CD4-positive, alpha-beta T cell treated with Interferon gamma for 1 hour (primary cell): Measurements from ENCODE around the gene PLIN4.

Experiments used
- DNase-seq: peaks from one replicate; pipeline ENCODE4 v3.0.0-alpha.2; 2020

The PLIN4 gene, protein sequence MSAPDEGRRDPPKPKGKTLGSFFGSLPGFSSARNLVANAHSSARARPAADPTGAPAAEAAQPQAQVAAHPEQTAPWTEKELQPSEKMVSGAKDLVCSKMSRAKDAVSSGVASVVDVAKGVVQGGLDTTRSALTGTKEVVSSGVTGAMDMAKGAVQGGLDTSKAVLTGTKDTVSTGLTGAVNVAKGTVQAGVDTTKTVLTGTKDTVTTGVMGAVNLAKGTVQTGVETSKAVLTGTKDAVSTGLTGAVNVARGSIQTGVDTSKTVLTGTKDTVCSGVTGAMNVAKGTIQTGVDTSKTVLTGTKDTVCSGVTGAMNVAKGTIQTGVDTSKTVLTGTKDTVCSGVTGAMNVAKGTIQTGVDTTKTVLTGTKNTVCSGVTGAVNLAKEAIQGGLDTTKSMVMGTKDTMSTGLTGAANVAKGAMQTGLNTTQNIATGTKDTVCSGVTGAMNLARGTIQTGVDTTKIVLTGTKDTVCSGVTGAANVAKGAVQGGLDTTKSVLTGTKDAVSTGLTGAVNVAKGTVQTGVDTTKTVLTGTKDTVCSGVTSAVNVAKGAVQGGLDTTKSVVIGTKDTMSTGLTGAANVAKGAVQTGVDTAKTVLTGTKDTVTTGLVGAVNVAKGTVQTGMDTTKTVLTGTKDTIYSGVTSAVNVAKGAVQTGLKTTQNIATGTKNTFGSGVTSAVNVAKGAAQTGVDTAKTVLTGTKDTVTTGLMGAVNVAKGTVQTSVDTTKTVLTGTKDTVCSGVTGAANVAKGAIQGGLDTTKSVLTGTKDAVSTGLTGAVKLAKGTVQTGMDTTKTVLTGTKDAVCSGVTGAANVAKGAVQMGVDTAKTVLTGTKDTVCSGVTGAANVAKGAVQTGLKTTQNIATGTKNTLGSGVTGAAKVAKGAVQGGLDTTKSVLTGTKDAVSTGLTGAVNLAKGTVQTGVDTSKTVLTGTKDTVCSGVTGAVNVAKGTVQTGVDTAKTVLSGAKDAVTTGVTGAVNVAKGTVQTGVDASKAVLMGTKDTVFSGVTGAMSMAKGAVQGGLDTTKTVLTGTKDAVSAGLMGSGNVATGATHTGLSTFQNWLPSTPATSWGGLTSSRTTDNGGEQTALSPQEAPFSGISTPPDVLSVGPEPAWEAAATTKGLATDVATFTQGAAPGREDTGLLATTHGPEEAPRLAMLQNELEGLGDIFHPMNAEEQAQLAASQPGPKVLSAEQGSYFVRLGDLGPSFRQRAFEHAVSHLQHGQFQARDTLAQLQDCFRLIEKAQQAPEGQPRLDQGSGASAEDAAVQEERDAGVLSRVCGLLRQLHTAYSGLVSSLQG (N-terminal part only)

DNA sequence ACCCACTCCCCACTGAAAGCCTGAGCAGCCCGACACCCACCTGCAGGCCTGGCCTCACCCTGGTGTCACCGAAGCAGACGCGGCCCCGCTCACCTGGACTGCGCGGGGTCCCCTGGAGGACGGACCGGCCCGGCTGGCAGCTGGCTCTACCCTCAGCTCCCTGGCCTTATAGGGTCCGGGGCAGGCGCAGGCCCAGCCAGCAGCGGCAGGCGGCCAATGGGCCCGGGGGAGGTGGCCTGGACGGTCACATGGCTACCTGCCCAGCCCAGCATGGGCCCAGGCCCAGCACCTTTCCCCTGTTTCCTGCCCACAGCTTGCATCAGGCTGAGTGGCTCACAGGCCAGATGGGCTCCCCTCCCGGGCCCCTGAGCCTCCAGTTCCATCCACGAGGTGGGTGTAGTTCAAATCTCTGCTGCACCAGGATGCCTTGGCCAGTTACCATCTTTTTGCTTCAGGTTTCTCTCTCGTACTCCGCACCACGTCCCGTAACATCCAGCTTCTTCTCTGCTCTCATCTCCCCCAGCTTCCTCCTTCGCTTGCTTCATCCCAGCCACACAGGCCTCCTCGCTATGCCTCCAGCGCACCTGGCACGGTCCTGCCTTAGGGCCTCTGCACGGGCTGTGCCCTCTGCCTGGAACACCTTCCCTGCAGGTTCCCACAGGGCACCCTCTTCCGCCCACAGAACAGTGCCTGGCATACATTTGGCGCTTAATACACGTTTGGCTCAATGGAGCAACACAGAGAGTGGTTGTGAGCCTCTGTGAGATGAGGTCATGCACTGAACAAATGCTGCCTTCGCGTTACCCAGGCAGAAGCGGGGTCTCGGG, at the start of gene PLIN4:
Gene PLIN4, minus strand, starts transcription at position 142 of the 827 bp plus-strand sequence. CDS start 214 bp downstream, outside the sequence.
- no peak for DNase-seq

DNA sequence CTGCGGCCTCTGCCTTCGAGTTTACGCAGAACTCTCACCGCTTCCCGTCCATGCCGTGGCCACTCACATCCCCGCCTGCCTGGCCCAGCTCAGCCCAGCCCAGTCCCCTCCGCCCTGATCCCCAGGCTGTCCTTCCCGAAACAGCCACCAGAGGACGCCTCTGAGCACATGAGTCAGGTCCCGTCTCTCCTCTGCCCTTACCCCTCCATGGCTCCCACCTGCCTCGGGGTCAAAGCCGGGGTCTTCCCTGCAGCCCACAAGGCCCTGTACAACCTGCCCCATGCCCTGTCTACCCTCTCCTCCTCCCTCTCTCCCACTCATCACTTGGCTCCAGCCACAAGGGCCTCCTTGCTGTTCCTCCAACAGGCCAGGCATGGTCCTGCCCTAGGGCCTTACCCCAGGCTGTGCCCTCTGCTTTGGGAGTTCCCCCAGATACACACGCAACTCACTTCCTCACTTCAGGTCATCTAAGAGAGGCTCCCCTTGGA, 49.3 kb upstream of the PLIN4 start:
- DNase-seq, result peak; percentile 63

DNA sequence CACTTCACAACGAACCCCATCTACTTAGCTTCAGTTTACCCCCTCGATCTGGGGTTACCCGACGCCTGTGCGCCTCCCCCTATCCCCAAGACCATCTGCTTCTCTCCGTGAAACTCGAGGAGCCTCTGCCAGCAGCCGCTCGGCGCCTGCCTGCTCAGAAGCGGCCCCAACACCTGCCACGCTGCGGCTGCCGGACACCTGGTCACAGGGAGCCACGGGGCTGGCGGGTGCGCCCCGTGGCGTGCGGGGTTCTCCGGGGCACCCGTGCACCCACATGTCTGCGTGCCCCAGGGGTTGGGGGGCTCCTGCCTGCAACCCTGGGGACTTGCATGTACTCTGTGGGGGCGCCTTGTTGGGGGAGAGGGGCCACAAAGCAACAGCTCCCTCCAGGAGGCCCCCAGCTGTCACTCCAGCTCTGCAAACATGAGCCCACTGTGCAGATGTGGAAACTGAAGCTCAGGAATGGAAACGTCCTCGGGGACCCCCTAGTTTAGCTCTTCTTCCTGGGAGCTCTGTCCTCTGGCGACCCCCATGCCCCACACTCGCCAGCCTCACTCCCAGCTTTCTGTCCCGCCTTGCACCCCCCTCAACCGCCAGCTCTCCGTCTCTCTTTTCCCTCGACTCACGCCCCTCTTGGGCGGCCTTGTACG, 48.2 kb upstream of the PLIN4 start:
- DNase-seq, result no peak

GRCh38 chr19:4563562-4563961, 45.3 kb upstream of the PLIN4 start:
- peak; percentile 76 for DNase-seq

- peak; percentile 76 for DNase-seq
Observed at GRCh38 chr19:4562085-4562484, 43.8 kb upstream of the PLIN4 start.

DNA sequence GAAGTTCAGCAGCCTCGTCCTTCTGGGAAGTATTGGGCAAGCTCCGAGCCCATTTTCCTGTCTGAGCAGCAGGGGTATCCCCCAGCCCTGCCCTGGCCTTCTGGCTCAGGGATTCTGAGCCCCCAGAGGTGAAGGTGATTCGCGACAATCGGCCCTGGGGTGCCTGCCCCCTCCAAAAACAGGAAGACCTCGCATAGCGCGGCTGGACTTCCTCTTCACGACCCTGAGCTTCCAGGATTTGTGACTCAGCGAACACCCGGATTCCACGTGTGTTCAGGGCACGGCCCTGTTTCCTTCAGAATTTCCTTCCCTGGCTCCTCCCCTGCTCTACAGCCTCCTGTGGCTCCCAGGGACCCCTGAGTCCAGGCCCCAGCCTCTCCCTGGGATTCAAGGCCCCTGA, 41.3 kb upstream of the PLIN4 start, which contains the start of gene SEMA6B:
Gene SEMA6B, minus strand, starts transcription at position 116 of the 400 bp plus-strand sequence. CDS start 1,227 bp downstream, outside the sequence.
- DNase-seq, result peak; percentile 67

DNA sequence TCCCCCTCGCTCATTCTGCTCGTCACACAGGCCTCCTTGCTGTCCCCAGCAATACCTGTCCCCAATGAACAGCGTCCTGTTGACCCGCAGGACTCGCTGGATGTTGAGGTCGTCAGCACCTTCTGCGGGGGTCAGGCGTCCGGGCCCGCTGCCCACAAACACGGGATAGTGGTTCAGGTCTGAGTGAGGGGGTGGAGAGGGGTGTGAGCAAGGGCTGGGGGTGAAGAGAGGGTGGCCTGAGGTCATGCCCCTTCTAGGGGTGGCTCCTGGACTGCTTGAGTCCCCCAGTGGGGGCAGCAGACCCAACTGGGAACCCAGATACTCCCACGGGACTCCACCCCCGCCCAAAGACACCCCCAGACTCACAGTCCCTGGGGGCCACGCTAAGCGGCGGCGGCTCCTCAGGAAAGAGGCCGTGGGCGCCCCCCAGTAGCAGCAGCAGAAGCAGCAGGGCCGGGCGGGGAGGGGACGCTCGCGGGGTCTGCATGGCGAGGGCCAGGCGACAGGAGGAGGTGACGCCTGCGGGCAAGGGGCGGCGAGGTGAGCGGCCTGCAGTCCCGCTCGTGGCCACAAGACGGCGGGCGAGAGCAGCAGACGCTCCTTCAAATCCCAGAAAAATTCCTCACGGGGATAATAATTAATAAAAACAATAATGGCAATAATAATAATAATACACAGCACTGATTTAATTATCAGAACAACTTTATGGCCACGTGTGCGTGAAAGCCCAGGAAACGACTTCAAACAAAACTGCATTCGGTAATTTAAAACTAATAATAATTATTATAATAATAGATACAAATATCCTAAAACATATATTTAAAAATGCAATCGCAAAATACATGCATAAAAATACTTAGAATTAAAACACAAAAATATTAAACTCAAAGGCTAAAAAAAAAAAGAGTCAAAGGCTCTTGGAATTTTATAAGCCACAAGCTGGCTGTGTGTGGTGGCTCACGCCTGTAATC, 40.0 kb upstream of the PLIN4 start:
- no peak for DNase-seq

- DNase-seq, result no peak
Observed at GRCh38 chr19:4557144-4557970, 39.1 kb upstream of the PLIN4 start.

DNA sequence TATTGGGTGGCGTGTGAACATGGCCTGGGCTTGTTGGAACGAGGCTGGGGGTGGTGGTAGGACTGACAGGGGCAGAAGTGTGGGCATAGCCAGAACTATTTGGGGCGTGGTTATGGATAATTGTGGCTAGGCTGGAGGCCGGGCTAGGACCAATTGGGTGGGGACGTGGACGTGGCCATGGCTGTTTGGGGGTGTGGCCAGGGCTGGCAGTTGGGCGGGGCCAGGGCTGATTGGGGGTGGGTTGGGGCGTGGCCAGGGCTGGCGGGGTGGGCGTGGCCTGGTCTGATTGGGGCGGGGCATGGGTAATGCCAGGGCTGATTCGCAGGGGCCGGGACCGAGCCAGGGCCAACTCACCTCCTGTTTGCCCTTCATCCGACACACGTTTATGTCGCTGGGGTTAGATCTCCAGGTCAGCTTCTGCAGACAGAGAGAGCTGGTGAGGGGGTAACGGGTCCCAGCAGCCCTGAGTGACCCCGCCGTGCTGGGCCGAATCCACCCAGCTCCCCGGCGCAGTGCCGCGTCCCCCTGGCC, 38.4 kb upstream of the PLIN4 start:
- DNase-seq, result no peak

GRCh38 chr19:4555657-4556561, 37.6 kb upstream of the PLIN4 start:
- no peak for DNase-seq

DNA sequence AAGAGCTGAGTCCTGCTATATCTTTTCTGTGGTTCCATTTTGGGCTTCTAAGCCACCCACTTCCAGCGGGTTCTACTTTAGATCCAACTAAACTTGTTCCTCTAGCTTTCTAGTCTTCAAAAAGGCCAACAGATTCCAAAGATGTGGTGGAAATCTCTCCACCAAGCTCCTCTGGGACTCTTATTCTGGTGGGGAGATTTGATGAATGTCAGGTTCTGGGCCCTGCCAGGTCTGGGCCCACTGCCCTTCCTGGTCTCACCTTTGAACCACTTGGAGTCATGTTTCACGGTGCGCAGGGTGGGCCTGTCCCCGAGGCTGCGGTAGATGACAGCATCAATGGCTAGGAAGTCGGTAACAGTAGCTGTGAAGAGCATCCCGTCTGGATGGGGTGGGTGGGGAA, 36.4 kb upstream of the PLIN4 start:
- no peak for DNase-seq

GRCh38 chr19:4553775-4554174, 35.5 kb upstream of the PLIN4 start:
- DNase-seq, result no peak

GRCh38 chr19:4553092-4553695, 34.9 kb upstream of the PLIN4 start:
- DNase-seq, result no peak

DNA sequence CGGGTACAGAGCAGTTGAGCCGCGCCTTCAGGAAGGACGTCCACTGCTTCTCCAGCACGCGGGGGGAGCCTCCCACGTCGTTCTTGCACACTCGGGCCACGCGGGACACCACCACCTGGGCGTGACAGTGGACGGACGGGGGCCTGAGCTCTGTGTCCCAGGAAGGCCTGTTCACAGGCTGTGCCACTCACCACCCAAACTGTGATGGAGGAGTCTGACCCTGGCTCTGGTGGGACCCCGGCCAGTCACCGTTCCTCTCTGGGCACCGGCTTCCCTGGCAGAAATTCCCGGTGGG, 34.2 kb upstream of the PLIN4 start:
- no peak for DNase-seq

- no peak for DNase-seq
Observed at GRCh38 chr19:4550479-4551050, 32.3 kb upstream of the PLIN4 start.

DNA sequence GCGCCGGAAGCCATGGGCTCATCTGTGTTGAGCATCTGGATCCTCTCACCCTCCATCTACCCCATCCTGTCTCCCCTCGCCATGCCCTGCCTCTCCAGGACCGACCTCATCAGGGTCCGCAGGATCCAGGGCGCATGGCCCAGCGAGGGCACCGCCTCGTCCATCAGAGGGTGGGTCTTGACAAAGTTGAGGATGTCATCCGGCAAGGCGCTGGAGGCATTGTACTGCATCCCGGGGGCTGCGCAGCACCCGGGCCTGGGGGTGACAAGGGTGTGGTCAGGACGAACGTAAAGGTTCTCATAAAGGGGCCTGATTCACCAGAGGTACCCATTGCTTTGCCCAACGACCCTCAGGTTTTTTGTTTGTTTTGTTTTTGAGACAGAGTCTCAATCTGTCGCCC, 31.7 kb upstream of the PLIN4 start:
- no peak for DNase-seq

- no peak for DNase-seq
Observed at GRCh38 chr19:4548238-4548584, 29.9 kb upstream of the PLIN4 start.
